Karpas-422 (cell line): ENCODE measurements around the gene CCT5. TPM values are rescaled to one million over a fixed set of nuclear protein-coding genes. Genes with fewer than 3 reads are reported as not detected.
A peak's percentile ranks its signal among the peaks of the same experiment; 100 is the strongest.
"Not testable (repeated sequence)": the region's sequence is repeated elsewhere in the genome, so short reads cannot be mapped to it uniquely, and the experiment has no call there.

Experiments
- DNase-seq: peaks from one replicate; pipeline ENCODE4 v3.0.0-alpha.2; 2015
- H2AFZ ChIP-seq: fragments of 200-600 bp; sonication (generic); 2 replicates; pipeline ENCODE4 v1.6.1; 2014; ENCODE audit warnings: antibody characterized with exemption, low read length, mixed read lengths
- H3K27ac ChIP-seq: fragments of 200-600 bp; sonication (generic); 2 replicates; pipeline ENCODE4 v1.5.1; 2014; ENCODE audit warnings: mild to moderate bottlenecking, low read length, moderate library complexity
- H3K27me3 ChIP-seq: fragments of 200-600 bp; sonication (generic); 2 replicates; pipeline ENCODE4 v1.6.1; 2014; ENCODE audit warnings: low read length, mixed read lengths
- H3K36me3 ChIP-seq: fragments of 200-600 bp; sonication (generic); 2 replicates; pipeline ENCODE4 v1.6.1; 2014; ENCODE audit warnings: low read length, mixed read lengths; ENCODE audit not compliant: insufficient read depth
- H3K4me1 ChIP-seq: fragments of 200-600 bp; sonication (generic); 2 replicates; pipeline ENCODE4 v1.6.1; 2014; ENCODE audit warnings: mild to moderate bottlenecking, low read length, mixed read lengths
- H3K4me2 ChIP-seq: fragments of 200-600 bp; sonication (generic); 2 replicates; pipeline ENCODE4 v1.6.1; 2014; ENCODE audit warnings: low read length, low read depth, mild to moderate bottlenecking; ENCODE audit not compliant: poor library complexity, severe bottlenecking
- H3K4me3 ChIP-seq: fragments of 200-600 bp; sonication (generic); 2 replicates; pipeline ENCODE4 v1.5.1; 2014; ENCODE audit warnings: mild to moderate bottlenecking, antibody characterized with exemption, low read length, mixed read lengths
- H3K79me2 ChIP-seq: fragments of 200-600 bp; sonication (generic); 2 replicates; pipeline ENCODE4 v1.6.1; 2014; ENCODE audit warnings: mild to moderate bottlenecking, low read length, mixed read lengths
- H3K9ac ChIP-seq: fragments of 200-600 bp; sonication (generic); 2 replicates; pipeline ENCODE4 v1.6.0; 2014; ENCODE audit warnings: low read length
- H3K9me2 ChIP-seq: fragments of 200-600 bp; sonication (generic), shearing (Covaris generic); replicated peaks from 2 replicates; pipeline ENCODE4 v1.6.0; 2014; ENCODE audit warnings: mild to moderate bottlenecking, low read length, moderate library complexity; ENCODE audit not compliant: insufficient read depth
- H3K9me3 ChIP-seq: fragments of 300-700, 200-600 bp; sonication (generic); 2 replicates; pipeline ENCODE4 v1.6.1; 2014; ENCODE audit warnings: low read length, mixed read lengths
- H4K20me1 ChIP-seq: fragments of 200-600 bp; sonication (generic); 2 replicates; pipeline ENCODE4 v1.6.1; 2014; ENCODE audit warnings: mild to moderate bottlenecking, antibody characterized with exemption, low read length, low read depth; ENCODE audit not compliant: insufficient read depth
- total RNA-seq: library from RNA; depleted of rRNA; stranded (reverse); fragments of >200 nt; shearing (Covaris generic); gene quantifications from 2 replicates; pipeline ENCODE4 v1.2.3, GENCODE V29; 2014; ENCODE audit warnings: low replicate concordance

Gene CCT5
- total RNA-seq, 1 experiment from 2014 or later = 319 TPM

- no peaks in the 10 kb centered on the region for H4K20me1 ChIP-seq
- H3K79me2 ChIP-seq = no peaks in the 10 kb centered on the region
- H3K9me3 ChIP-seq = no peaks in the 10 kb centered on the region
- no peak overlapping the region for H2AFZ ChIP-seq
- no peak overlapping the region for H3K4me3 ChIP-seq
- peak; percentile 91 for DNase-seq
- no peak overlapping the region for H3K4me2 ChIP-seq
- H3K4me1 ChIP-seq = peaks cover 14% of the 10 kb centered on the region
- H3K9me2 ChIP-seq = no peaks in the 10 kb centered on the region
- H3K36me3 ChIP-seq = no peaks in the 10 kb centered on the region
- H3K9ac ChIP-seq = no peak overlapping the region
- no peaks in the 10 kb centered on the region for H3K27me3 ChIP-seq
- no peak overlapping the region for H3K27ac ChIP-seq
Observed at GRCh38 chr5:10283927-10284635, 34.0 kb downstream of the CCT5 start.

DNA sequence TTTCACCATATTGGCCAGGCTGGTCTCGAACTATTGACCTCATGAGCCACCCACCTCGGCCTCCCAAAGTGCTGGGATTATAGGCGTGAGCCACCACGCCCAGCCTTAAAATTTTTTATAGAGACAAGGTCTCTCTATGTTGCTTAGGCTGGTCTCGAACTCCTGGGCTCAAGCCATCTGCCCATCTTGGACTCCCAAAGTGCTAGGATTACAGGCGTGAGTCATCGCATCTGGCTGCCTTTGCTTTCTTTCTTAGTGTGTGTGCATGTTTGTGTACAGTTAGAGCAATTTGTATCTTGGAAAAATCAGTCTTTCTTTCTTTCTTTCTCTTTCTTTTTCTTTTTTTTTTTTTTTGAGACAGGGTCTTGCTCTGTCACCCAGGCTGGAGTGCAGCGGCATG, 35.3 kb downstream of the CCT5 start:
- H3K4me1 ChIP-seq = peaks cover 15% of the 10 kb centered on the region
- not testable (repeated sequence) for H3K36me3 ChIP-seq, H3K4me2 ChIP-seq, H3K9ac ChIP-seq, H2AFZ ChIP-seq, H3K4me3 ChIP-seq, H3K9me2 ChIP-seq, H4K20me1 ChIP-seq, H3K27me3 ChIP-seq, H3K9me3 ChIP-seq, H3K79me2 ChIP-seq, H3K27ac ChIP-seq
- peak; percentile 16 for DNase-seq

DNA sequence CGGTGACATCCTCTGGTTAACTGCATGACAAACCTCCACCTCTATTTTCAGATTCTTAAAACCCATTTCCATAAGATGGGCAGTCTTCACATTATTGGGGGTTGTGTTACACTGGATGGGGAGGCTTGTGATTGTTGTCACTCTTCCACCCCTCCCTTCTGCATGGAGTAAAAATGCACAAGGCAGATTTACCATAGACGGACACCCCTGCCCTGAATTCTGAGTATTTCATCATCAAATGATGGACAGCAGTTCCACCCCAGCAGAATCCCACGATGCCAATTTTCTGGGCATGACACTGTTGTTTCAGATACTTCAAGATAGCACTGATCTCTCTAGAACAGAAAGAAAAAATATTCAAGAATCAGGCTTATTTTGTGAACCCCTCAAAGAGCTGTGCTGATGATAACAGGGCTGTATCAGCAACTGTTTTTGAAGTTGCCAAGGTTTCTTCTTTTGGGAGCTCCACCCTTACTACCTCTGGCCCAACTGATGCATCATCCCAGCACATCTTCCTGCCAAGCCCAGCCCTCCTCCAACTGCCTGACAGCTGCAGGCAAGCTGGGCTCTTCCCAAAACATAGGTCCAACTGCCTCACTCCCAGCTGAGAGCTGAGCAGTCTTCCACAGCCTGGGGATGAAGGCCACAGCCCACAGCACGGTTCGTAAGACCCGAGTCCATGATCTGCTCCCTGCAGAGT, 36.2 kb downstream of the CCT5 start:
- H3K4me1 ChIP-seq = peaks cover 15% of the 10 kb centered on the region
- H4K20me1 ChIP-seq = no peaks in the 10 kb centered on the region
- H3K4me3 ChIP-seq = no peak overlapping the region
- H3K27ac ChIP-seq = no peak overlapping the region
- H3K9me3 ChIP-seq = no peaks in the 10 kb centered on the region
- H3K9me2 ChIP-seq = no peaks in the 10 kb centered on the region
- H2AFZ ChIP-seq = no peak overlapping the region
- H3K79me2 ChIP-seq = no peaks in the 10 kb centered on the region
- no peaks in the 10 kb centered on the region for H3K27me3 ChIP-seq
- no peak overlapping the region for H3K4me2 ChIP-seq
- no peaks in the 10 kb centered on the region for H3K36me3 ChIP-seq
- DNase-seq = peak; percentile 21
- no peak overlapping the region for H3K9ac ChIP-seq

DNA sequence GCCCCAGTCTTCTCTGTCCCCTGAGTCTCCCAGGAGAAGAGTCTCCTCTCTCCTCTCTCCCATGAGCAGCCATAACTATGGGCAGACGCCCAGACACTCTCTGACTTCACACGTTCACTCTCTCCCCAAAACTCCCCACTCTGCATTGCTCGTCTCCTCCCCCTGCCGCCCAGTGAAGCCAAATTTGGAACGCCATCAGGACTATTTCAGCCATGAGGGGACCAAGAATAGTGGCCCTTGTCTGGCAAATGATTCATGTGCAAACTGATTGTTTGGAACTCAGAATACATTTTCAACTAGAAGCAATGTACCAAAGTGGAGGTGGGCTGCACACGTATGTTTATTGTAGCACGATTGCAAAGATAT, 36.8 kb downstream of the CCT5 start:
- H3K4me2 ChIP-seq = no peak overlapping the region
- H3K27ac ChIP-seq = no peak overlapping the region
- no peaks in the 10 kb centered on the region for H3K9me2 ChIP-seq
- no peak overlapping the region for H3K9ac ChIP-seq
- no peaks in the 10 kb centered on the region for H3K36me3 ChIP-seq
- H3K4me3 ChIP-seq = no peak overlapping the region
- no peak overlapping the region for H2AFZ ChIP-seq
- H3K27me3 ChIP-seq = no peaks in the 10 kb centered on the region
- H3K9me3 ChIP-seq = no peaks in the 10 kb centered on the region
- no peaks in the 10 kb centered on the region for H4K20me1 ChIP-seq
- peaks cover 18% of the 10 kb centered on the region for H3K4me1 ChIP-seq
- peak; percentile 17 for DNase-seq
- H3K79me2 ChIP-seq = no peaks in the 10 kb centered on the region

DNA sequence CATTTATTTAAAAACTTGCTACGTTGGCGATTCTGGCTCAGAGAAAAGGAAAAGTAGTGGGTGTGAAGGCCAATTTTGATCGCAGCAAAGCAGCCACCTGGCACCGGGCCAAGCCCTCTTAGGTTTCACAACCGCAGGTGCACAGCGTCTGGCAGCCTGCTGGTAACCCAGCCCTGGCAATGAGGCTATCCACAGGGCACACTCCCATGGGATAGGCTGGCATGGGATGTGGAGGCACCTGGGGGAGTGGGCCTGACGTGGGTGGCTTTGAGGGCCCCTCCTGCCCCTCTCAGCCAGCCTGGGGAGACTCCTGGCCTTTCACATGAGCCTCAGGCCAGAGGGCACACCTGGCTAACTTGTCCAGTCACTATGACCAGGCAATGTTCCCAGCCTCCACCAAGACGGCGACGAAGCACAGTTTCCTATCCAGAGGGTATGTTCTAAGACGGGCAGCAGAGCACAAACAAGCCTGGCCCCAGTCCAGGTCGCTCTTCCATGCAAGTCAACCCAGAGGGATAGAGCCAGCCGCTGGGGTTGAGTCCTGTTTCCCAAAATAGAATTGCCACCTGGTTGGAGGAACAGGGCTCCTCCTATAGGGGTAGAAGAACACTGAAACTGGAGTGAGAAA, 38.6 kb downstream of the CCT5 start:
- Histone ChIP-seq H3K27me3 (no peaks in the 10 kb centered on the region), H3K9me3 (no peaks in the 10 kb centered on the region), H3K36me3 (no peaks in the 10 kb centered on the region), H3K4me3 (no peak overlapping the region; the same call in 1 of the 2 replicates), H3K9me2 (no peaks in the 10 kb centered on the region), H3K9ac (no peak overlapping the region), H4K20me1 (no peaks in the 10 kb centered on the region), H3K4me2 (peak overlapping the region; percentile 56), H2AFZ (no peak overlapping the region), H3K4me1 (peaks cover 22% of the 10 kb centered on the region), H3K27ac (no peak overlapping the region), H3K79me2 (no peaks in the 10 kb centered on the region)
- DNase-seq = peak; percentile 84

GRCh38 chr5:10289353-10289752, 39.3 kb downstream of the CCT5 start:
- Histone ChIP-seq H3K9ac (no peak overlapping the region), H3K4me1 (peaks cover 20% of the 10 kb centered on the region), H3K27me3 (no peaks in the 10 kb centered on the region), H3K4me3 (no peak overlapping the region), H4K20me1 (no peaks in the 10 kb centered on the region), H3K4me2 (no peak overlapping the region), H3K36me3 (no peaks in the 10 kb centered on the region), H3K9me3 (no peaks in the 10 kb centered on the region), H2AFZ (no peak overlapping the region), H3K79me2 (no peaks in the 10 kb centered on the region), H3K27ac (no peak overlapping the region), H3K9me2 (no peaks in the 10 kb centered on the region)
- peak; percentile 37 for DNase-seq

DNA sequence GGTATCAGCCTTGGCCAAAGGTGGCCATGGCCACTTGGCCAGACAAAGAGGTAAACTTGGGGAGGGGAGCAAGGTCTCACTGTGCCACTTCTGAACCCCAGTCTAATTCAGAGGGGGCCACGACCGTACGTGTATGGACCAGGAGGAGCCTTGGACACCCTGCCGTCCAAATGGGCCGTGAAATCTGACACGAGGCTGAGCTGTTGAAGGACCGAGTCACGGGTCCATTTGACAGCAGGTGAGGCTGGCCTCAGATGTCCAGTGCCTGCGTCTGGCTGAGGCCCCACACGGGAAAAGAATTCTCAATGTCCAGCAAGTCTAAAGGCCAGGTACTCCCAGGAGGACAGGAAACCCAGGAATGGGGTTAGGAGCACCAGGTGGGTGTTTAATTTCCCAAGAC, 39.9 kb downstream of the CCT5 start:
- H3K27me3 ChIP-seq = no peaks in the 10 kb centered on the region

DNA sequence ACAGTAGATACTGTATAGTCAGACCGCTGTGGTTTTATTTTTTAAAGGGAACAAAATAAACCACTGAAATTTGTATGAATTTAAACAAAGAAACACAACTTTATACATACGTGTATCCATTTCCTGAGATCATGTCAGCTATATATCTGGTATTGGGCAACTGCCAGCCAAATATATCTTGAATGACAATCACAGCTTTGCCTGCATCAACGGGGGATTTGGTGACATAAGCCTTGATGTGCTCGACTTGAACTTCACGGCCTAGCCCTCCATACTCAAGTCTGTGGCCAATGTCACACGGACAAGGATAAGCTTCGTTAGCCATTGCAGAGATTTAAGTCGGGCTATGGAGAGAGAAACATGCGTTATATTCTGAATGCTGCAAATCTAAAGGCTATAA, 40.4 kb downstream of the CCT5 start:
- DNase-seq = peak; percentile 36
- no peaks in the 10 kb centered on the region for H3K27me3 ChIP-seq
- peaks cover 19% of the 10 kb centered on the region for H3K4me1 ChIP-seq
- no peaks in the 10 kb centered on the region for H3K79me2 ChIP-seq
- no peak overlapping the region for H3K9ac ChIP-seq
- no peak overlapping the region for H3K4me2 ChIP-seq
- H3K36me3 ChIP-seq = no peaks in the 10 kb centered on the region
- no peaks in the 10 kb centered on the region for H4K20me1 ChIP-seq
- H3K9me3 ChIP-seq = no peaks in the 10 kb centered on the region
- no peaks in the 10 kb centered on the region for H3K9me2 ChIP-seq
- no peak overlapping the region for H3K4me3 ChIP-seq
- H2AFZ ChIP-seq = no peak overlapping the region
- H3K27ac ChIP-seq = no peak overlapping the region

More for the DNA sequence above, 39.9 kb downstream of the CCT5 start:
- no peaks in the 10 kb centered on the region for H4K20me1 ChIP-seq
- H3K9me2 ChIP-seq = no peaks in the 10 kb centered on the region
- no peak overlapping the region for H3K4me3 ChIP-seq
- H2AFZ ChIP-seq = no peak overlapping the region
- peaks cover 19% of the 10 kb centered on the region for H3K4me1 ChIP-seq
- no peak overlapping the region for H3K4me2 ChIP-seq
- no peak overlapping the region for H3K9ac ChIP-seq
- H3K79me2 ChIP-seq = no peaks in the 10 kb centered on the region
- no peak for DNase-seq
- H3K9me3 ChIP-seq = no peaks in the 10 kb centered on the region
- no peak overlapping the region for H3K27ac ChIP-seq
- no peaks in the 10 kb centered on the region for H3K36me3 ChIP-seq
